IMR-90 (cell line): ENCODE data around the gene SPTB. TPM values are rescaled to one million over a fixed set of nuclear protein-coding genes. Genes with fewer than 3 reads are reported as not detected.

ENCODE experiments used
- ATAC-seq: fragments of 200-7000 bp; cut with Tn5 transposase; 2 replicates; pipeline ENCODE4 v1.9.1; 2020; ENCODE audit warnings: low read depth, mild to moderate bottlenecking, moderate library complexity
- BruUV-seq: library from RNA; stranded (reverse); fragments of 400-500 nt; replicated peaks from 2 replicates; lab custom pipeline; 2021; lab: Mats Ljungman, UMichigan
- CTCF ChIA-PET: fragments of 300-600 bp; formaldehyde crosslinking; extraction: SDS; loops from one replicate; lab custom pipeline; 2021; ENCODE audit warnings: antibody characterized with exemption; lab: Yijun Ruan, JAX
- POLR2A ChIA-PET: fragments of 300-600 bp; sonication (Branson Sonifier 250); formaldehyde crosslinking; loops from one replicate; lab custom pipeline; 2022; ENCODE audit warnings: antibody characterized with exemption; ENCODE audit not compliant: unreplicated experiment; lab: Charles Lee
- DNase-seq: peaks from one replicate; pipeline ENCODE4 v3.0.0; 2013
- H2AFZ ChIP-seq: replicated peaks from 2 replicates; pipeline ENCODE3; 2013; ENCODE audit warnings: low read length, mild to moderate bottlenecking; ENCODE audit not compliant: poor library complexity
- H2AK5ac ChIP-seq: 2 replicates; pipeline ENCODE4 v1.6.1; 2013; ENCODE audit warnings: low read depth, low read length, inconsistent platforms
- H2AK9ac ChIP-seq: replicated peaks from 2 replicates; pipeline ENCODE3; 2013; ENCODE audit warnings: mild to moderate bottlenecking, low read depth, low read length, moderate library complexity; ENCODE audit not compliant: poor library complexity
- H2BK120ac ChIP-seq: 2 replicates; pipeline ENCODE4 v1.6.1; 2013; ENCODE audit warnings: low read depth, low read length, inconsistent platforms
- H2BK15ac ChIP-seq: 3 replicates; pipeline ENCODE4 v1.6.1; 2013; ENCODE audit warnings: low read depth, low read length, inconsistent platforms
- H2BK20ac ChIP-seq: 2 replicates; pipeline ENCODE4 v1.6.1; 2013; ENCODE audit warnings: low read depth, mild to moderate bottlenecking, inconsistent platforms, low read length, moderate library complexity
- H2BK5ac ChIP-seq: 2 replicates; pipeline ENCODE4 v1.6.1; 2013; ENCODE audit warnings: mild to moderate bottlenecking, low read depth, low read length, inconsistent platforms; ENCODE audit not compliant: poor library complexity, severe bottlenecking
- H3K14ac ChIP-seq: replicated peaks from 2 replicates; pipeline ENCODE4 v1.6.1; 2013; ENCODE audit warnings: low read depth, low read length, inconsistent platforms
- H3K18ac ChIP-seq: 2 replicates; pipeline ENCODE4 v1.6.1; 2013; ENCODE audit warnings: low read depth, low read length, control low read depth
- H3K23ac ChIP-seq: 2 replicates; pipeline ENCODE4 v1.6.1; 2013; ENCODE audit warnings: low read depth, low read length, inconsistent platforms
- H3K27ac ChIP-seq: 2 replicates; pipeline ENCODE4 v1.5.1; 2013; ENCODE audit warnings: mild to moderate bottlenecking, control low read depth, low read length; ENCODE audit not compliant: insufficient read depth
- H3K27me3 ChIP-seq: 2 replicates; pipeline ENCODE4 v1.6.1; 2013; ENCODE audit warnings: low read length; ENCODE audit not compliant: control insufficient read depth, insufficient read depth
- H3K36me3 ChIP-seq: 2 replicates; pipeline ENCODE4 v1.6.1; 2013; ENCODE audit warnings: low read length, mixed read lengths; ENCODE audit not compliant: control insufficient read depth, insufficient read depth
- H3K4ac ChIP-seq: 2 replicates; pipeline ENCODE4 v1.6.1; 2013; ENCODE audit warnings: low read depth, low read length, inconsistent platforms
- H3K4me1 ChIP-seq: 2 replicates; pipeline ENCODE4 v1.6.1; 2013; ENCODE audit warnings: low read length, mixed read lengths; ENCODE audit not compliant: control insufficient read depth, insufficient read depth
- H3K4me2 ChIP-seq: 2 replicates; pipeline ENCODE4 v1.6.1; 2013; ENCODE audit warnings: low read depth, mild to moderate bottlenecking, control low read depth, low read length, moderate library complexity
- H3K4me3 ChIP-seq: 2 replicates; pipeline ENCODE4 v1.5.1; 2013; ENCODE audit warnings: low read depth, mild to moderate bottlenecking, control low read depth, low read length, moderate library complexity; ENCODE audit not compliant: insufficient read depth
- H3K56ac ChIP-seq: 2 replicates; pipeline ENCODE4 v1.6.1; 2013; ENCODE audit warnings: low read length, inconsistent platforms; ENCODE audit not compliant: insufficient read depth; ENCODE audit errors: extremely low read depth
- H3K79me1 ChIP-seq, 2 experiments: 2 replicates each; pipeline ENCODE4 v1.6.1; 2013; ENCODE audit warnings: low read length in 2 of 2, inconsistent platforms in 1 of 2, low read depth in 1 of 2
- H3K9ac ChIP-seq: 2 replicates; pipeline ENCODE4 v1.6.1; 2013; ENCODE audit warnings: low read depth, low read length, control low read depth
- H3K9me1 ChIP-seq: 2 replicates; pipeline ENCODE4 v1.6.1; 2013; ENCODE audit warnings: low read length, inconsistent platforms; ENCODE audit not compliant: insufficient read depth
- H3K9me3 ChIP-seq: 2 replicates; pipeline ENCODE4 v1.6.1; 2013; ENCODE audit warnings: low read length; ENCODE audit not compliant: control insufficient read depth, insufficient read depth
- H4K20me1 ChIP-seq: 2 replicates; pipeline ENCODE4 v1.6.1; 2013; ENCODE audit warnings: low read length, inconsistent platforms; ENCODE audit not compliant: insufficient read depth
- H4K5ac ChIP-seq: 2 replicates; pipeline ENCODE4 v1.6.1; 2013; ENCODE audit warnings: mild to moderate bottlenecking, low read depth, low read length, control low read depth
- H4K8ac ChIP-seq, 2 experiments: 2 replicates each; pipeline ENCODE4 v1.6.1; 2013; ENCODE audit warnings: low read depth in 2 of 2, low read length in 2 of 2, control low read depth in 1 of 2, inconsistent platforms in 1 of 2
- H4K91ac ChIP-seq: 2 replicates; pipeline ENCODE4 v1.6.1; 2013; ENCODE audit warnings: low read depth, low read length, inconsistent platforms; ENCODE audit not compliant: insufficient read depth
- BHLHE40 ChIP-seq: fragments of 150-350 bp; IDR thresholded peaks from 2 replicates; pipeline ENCODE4 v1.6.1; 2016; ENCODE audit warnings: mild to moderate bottlenecking, low read depth, low read length
- CEBPB ChIP-seq: IDR thresholded peaks from 2 replicates; pipeline ENCODE4 v1.6.1; 2012; ENCODE audit warnings: low read depth, low read length, improper control_type of control experiment
- FOS ChIP-seq: fragments of 150-350 bp; IDR thresholded peaks from 2 replicates; pipeline ENCODE4 v1.6.1; 2016; ENCODE audit warnings: low read depth, low read length
- POLR2A ChIP-seq: IDR thresholded peaks from 2 replicates; pipeline ENCODE4 v1.6.1; 2012; ENCODE audit warnings: mild to moderate bottlenecking, low read depth, low read length
- SMC3 ChIP-seq: fragments of 150-350 bp; IDR thresholded peaks from 2 replicates; pipeline ENCODE4 v1.6.1; 2016; ENCODE audit warnings: low read depth, mild to moderate bottlenecking, antibody characterized with exemption, low read length, moderate library complexity
- WGBS, 2 experiments: methylation state at CpG; one replicate each; pipeline versions ENCODE4 v1.1.5 to v1.1.7; 2013; ENCODE audit warnings: missing lambda C conversion rate in 2 of 2; ENCODE audit not compliant: insufficient read length in 1 of 2; ENCODE audit errors: extremely low coverage in 2 of 2; 5-methylcytosine and 5-hydroxymethylcytosine counted together
- dilution Hi-C: fragments of 300-500 bp; cut with HindIII; formaldehyde crosslinking; loops from one replicate; pipeline ENCODE4 v1.14.3; 2018; ENCODE audit warnings: low sequenced_read_pairs; ENCODE audit not compliant: unreplicated experiment
- in situ Hi-C: fragments of 300-500 bp; cut with MboI; formaldehyde crosslinking; loops from 3 replicates; pipeline ENCODE4 v1.14.3; 2019; ENCODE audit warnings: low sequenced_read_pairs, inconsistent platforms, mixed read lengths
- intact Hi-C: fragments of 100-400 bp; cut with micrococcal nuclease; formaldehyde crosslinking; loops from 2 replicates; pipeline ENCODE4 v1.10.0; 2022
- polyA plus RNA-seq, 3 experiments: library from polyadenylated mRNA; depleted of rRNA; stranded (reverse); fragments of >200 nt; gene quantifications; 2 replicates each; pipeline ENCODE4 v1.2.3, GENCODE V29; 2012; ENCODE audit warnings: low replicate concordance in 1 of 3
- total RNA-seq: library from RNA; depleted of rRNA; stranded (reverse); fragments of >200 nt; gene quantifications from 2 replicates; pipeline ENCODE4 v1.2.3, GENCODE V29; 2012

The SPTB gene
- total and polyA plus RNA-seq, 2 of the 4 experiments (the other 2 are of a cell fraction), result under 0.01 to 0.07 TPM

GRCh38 chr14:64806202-64806861, 73.4 kb downstream of the SPTB start:
- Histone ChIP-seq H3K4me1 (peaks cover 18% of the 10 kb centered on the region), H3K27ac (peak overlapping the region; percentile 62), H3K18ac (peak overlapping the region; percentile 49; the same call in 1 of the 2 replicates), H4K8ac (peak overlapping the region; percentile 53 to 85; a peak in 3 of 4 replicates), H3K23ac (peak overlapping the region; percentile 35; the same call in 1 of the 2 replicates), H2AK9ac (no peak overlapping the region), H2BK20ac (peak overlapping the region; percentile 58), H3K4me3 (no peak overlapping the region), H2AFZ (no peak overlapping the region), H3K56ac (peak overlapping the region; percentile 25; the same call in 1 of the 2 replicates), H3K14ac (peak overlapping the region; percentile 60; the same call in 1 of the 2 replicates), H4K91ac (peak overlapping the region; percentile 88), H3K9me1 (peaks cover 20% of the 10 kb centered on the region), H2BK5ac (peak overlapping the region; percentile 70), H3K4ac (peak overlapping the region; percentile 85), H3K36me3 (no peaks in the 10 kb centered on the region), H2BK120ac (peak overlapping the region; percentile 82), H2AK5ac (peak overlapping the region; percentile 79), H3K4me2 (peak overlapping the region; percentile 6), H3K9me3 (no peaks in the 10 kb centered on the region), H4K5ac (peak overlapping the region; percentile 62; the same call in 1 of the 2 replicates), H2BK15ac (peak overlapping the region; percentile 86; the same call in 2 of the 3 replicates), H3K79me1 (no peaks in the 10 kb centered on the region), H3K9ac (no peak overlapping the region), H3K27me3 (no peaks in the 10 kb centered on the region), H4K20me1 (no peaks in the 10 kb centered on the region)
- ATAC-seq (peak; percentile 90), DNase-seq (peak; percentile 92)
- WGBS, 2 experiments, result 0% methylated on average over 1 of the region's 9 CpGs; no CpG with 5 or more reads in 1 of the 2 experiments
- in situ Hi-C loops (no loop called here), dilution Hi-C loops (no loop called here), intact Hi-C loops (no loop called here)
- no peak for TF ChIP-seq CEBPB
- TF ChIP-seq FOS, result peak; percentile 86
- no peak for TF ChIP-seq POLR2A
- no peak for TF ChIP-seq SMC3
- peak; percentile 68; the same call in 1 of the 2 replicates for TF ChIP-seq BHLHE40
- ChIA-PET POLR2A (no interaction called here), CTCF (interaction anchor here (0.6 to 2.3 kb wide), 3 partner anchors 85 to 197 kb away, joined by 3 to 7 read pairs (median 3); no protein-coding TSS in a partner anchor)
- BruUV-seq, result no TSS peak
